H1 (cell line): Measurements from ENCODE around the gene SEC11A.
"Not testable (repeated sequence)": the region's sequence is repeated elsewhere in the genome, so short reads cannot be mapped to it uniquely, and the experiment has no call there.

ENCODE experiments used
- CREB1 ChIP-seq: IDR thresholded peaks from 2 replicates; pipeline ENCODE4 v1.6.1; 2012; ENCODE audit warnings: inconsistent platforms
- GABPA ChIP-seq: IDR thresholded peaks from 2 replicates; pipeline ENCODE4 v1.6.1; 2011; ENCODE audit warnings: mild to moderate bottlenecking, low read length, moderate library complexity, borderline replicate concordance; ENCODE audit not compliant: insufficient read depth
- GTF2F1 ChIP-seq: IDR thresholded peaks from 2 replicates; pipeline ENCODE4 v1.6.1; 2012; ENCODE audit warnings: low read depth, low read length, improper control_type of control experiment, borderline replicate concordance
- TF ChIP-seq, protein P1 (sequence below), 3 experiments: IDR thresholded peaks; 1 replicate in 2 of 3; 2 replicates in 1 of 3; pipeline versions ENCODE4 v1.5.1 to v1.6.1; 2011; ENCODE audit warnings: low read length in 3 of 3, mild to moderate bottlenecking in 3 of 3, inconsistent platforms in 2 of 3, low read depth in 1 of 3, moderate library complexity in 1 of 3; ENCODE audit not compliant: insufficient read depth in 1 of 3; ENCODE audit errors: control extremely low read depth in 1 of 3

DNA sequence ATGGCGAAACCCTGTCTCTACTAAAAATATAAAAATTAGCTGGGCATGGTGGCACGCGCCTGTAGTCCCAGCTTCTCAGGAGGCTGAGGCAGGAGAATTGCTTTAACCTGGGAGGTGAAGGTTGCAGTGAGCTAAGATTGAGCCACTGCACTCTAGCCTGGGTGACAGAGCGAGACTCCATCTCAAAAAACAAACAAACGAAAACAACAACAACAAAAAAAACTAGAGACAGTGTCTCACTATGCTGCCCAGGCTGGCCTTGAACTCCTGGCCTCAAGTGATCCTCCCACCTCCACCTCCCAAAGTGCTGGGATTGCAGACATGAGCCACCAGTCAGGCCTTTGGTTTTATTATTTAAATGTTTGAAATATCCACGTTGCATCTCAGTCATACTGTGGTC, 35.8 kb upstream of the SEC11A start:
- TF ChIP-seq GABPA, CREB1, GTF2F1: not testable (repeated sequence)
- TF ChIP-seq, protein P1, sequence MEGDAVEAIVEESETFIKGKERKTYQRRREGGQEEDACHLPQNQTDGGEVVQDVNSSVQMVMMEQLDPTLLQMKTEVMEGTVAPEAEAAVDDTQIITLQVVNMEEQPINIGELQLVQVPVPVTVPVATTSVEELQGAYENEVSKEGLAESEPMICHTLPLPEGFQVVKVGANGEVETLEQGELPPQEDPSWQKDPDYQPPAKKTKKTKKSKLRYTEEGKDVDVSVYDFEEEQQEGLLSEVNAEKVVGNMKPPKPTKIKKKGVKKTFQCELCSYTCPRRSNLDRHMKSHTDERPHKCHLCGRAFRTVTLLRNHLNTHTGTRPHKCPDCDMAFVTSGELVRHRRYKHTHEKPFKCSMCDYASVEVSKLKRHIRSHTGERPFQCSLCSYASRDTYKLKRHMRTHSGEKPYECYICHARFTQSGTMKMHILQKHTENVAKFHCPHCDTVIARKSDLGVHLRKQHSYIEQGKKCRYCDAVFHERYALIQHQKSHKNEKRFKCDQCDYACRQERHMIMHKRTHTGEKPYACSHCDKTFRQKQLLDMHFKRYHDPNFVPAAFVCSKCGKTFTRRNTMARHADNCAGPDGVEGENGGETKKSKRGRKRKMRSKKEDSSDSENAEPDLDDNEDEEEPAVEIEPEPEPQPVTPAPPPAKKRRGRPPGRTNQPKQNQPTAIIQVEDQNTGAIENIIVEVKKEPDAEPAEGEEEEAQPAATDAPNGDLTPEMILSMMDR (IDR thresholded peaks at IDR 0.05; ENCODE audit: control extremely low read depth in 1 of 3, insufficient read depth in 1 of 3, low read depth in 1 of 3, low read length in 3 of 3): not testable (repeated sequence)
